BJ (cell line): ENCODE measurements around the gene COL23A1. TPM values are rescaled to one million over a fixed set of nuclear protein-coding genes. Genes with fewer than 3 reads are reported as not detected.

ENCODE experiments used
- CTCF ChIA-PET: fragments of 350-600 bp; formaldehyde crosslinking; extraction: SDS; loops from one replicate; lab custom pipeline; 2021; ENCODE audit warnings: antibody characterized with exemption, inconsistent platforms; lab: Yijun Ruan, JAX
- POLR2A ChIA-PET: fragments of 300-600 bp; sonication (Branson Sonifier 250); formaldehyde crosslinking; extraction: SDS; loops from one replicate; lab custom pipeline; 2021; ENCODE audit warnings: antibody characterized with exemption; lab: Charles Lee
- DNase-seq: peaks from one replicate; pipeline ENCODE4 v3.0.0-alpha.2; 2011; ENCODE audit warnings: low read depth
- H3K27me3 ChIP-seq: 2 replicates; pipeline ENCODE4 v1.6.0; 2011; ENCODE audit warnings: low read length; ENCODE audit not compliant: control insufficient read depth, insufficient read depth
- H3K36me3 ChIP-seq: 2 replicates; pipeline ENCODE4 v1.5.1; 2011; ENCODE audit warnings: low read length; ENCODE audit not compliant: control insufficient read depth, insufficient read depth
- H3K4me3 ChIP-seq: 2 replicates; pipeline ENCODE4 v1.5.1; 2011; ENCODE audit warnings: low read depth, mild to moderate bottlenecking, control low read depth, low read length
- polyA plus RNA-seq: library from polyadenylated mRNA; depleted of rRNA; stranded (reverse); fragments of >200 nt; gene quantifications from 2 replicates; pipeline ENCODE4 v1.2.3, GENCODE V29; 2011
- TF ChIP-seq, protein P1 (sequence below): IDR thresholded peaks from 2 replicates; pipeline ENCODE4 v1.5.1; 2011; ENCODE audit warnings: low read depth, mild to moderate bottlenecking, control low read depth, inconsistent platforms, low read length, moderate library complexity; ENCODE audit not compliant: insufficient read depth

The COL23A1 gene
- polyA plus RNA-seq, 1 experiment: not detected

DNA sequence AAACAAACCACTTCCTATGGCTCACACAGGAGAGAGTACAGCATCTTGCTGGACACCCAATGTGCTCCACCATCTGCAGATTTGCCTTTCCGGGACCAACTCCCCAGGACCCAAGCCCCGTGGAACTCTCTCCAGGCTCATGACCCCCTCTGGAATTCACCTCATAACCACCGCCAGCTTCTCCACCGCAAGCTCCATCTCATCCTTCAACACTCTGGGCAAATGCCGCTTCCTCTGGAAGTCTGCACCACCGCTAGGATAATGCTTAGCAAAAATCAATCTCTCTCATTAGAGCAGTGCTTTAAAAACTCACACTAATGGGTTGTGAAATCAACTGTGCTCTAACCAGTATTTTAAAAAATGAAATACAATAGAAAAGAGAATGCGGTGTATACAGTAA, 150.0 kb downstream of the COL23A1 start:
- Histone ChIP-seq H3K4me3 (no peak overlapping the region), H3K36me3 (no peaks in the 10 kb centered on the region), H3K27me3 (no peaks in the 10 kb centered on the region)
- ChIA-PET POLR2A (no interaction called here), CTCF (no interaction called here)
- TF ChIP-seq, protein P1, sequence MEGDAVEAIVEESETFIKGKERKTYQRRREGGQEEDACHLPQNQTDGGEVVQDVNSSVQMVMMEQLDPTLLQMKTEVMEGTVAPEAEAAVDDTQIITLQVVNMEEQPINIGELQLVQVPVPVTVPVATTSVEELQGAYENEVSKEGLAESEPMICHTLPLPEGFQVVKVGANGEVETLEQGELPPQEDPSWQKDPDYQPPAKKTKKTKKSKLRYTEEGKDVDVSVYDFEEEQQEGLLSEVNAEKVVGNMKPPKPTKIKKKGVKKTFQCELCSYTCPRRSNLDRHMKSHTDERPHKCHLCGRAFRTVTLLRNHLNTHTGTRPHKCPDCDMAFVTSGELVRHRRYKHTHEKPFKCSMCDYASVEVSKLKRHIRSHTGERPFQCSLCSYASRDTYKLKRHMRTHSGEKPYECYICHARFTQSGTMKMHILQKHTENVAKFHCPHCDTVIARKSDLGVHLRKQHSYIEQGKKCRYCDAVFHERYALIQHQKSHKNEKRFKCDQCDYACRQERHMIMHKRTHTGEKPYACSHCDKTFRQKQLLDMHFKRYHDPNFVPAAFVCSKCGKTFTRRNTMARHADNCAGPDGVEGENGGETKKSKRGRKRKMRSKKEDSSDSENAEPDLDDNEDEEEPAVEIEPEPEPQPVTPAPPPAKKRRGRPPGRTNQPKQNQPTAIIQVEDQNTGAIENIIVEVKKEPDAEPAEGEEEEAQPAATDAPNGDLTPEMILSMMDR: no peak
- DNase-seq: no peak

DNA sequence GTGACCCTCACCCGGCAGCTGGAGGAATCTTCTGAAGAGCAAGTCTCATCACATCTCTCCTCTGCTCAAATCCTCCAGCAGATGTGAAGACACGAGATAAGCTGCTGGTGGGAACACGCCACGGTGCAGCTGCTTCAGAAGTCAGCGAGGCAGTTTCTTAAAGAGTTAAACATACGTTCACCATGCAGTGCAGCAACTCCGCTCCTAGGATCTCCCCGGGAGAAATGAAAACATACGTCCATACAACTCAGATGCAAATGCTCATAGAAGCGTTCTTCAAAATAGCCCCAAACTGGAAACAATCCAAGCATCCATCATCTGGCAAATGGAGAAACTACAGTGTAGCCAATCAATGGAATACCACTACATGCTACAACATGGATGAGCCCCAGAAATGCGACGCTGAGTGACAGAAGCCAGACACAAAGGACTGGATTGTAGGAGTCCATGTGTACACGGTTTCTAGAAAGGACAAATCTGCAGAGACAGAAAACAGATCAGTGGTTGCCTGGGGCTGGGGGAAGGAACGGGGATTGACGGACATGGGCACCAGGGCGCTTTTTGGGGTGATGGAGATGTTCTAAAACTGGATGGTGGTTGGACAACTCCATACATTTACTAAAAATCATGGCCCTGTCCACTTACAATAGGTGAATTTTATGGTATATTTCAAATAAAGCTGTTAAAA, 150.6 kb downstream of the COL23A1 start:
- CTCF ChIA-PET: no interaction called here
- no peaks in the 10 kb centered on the region for H3K27me3 ChIP-seq
- no peak for DNase-seq
- no peak overlapping the region for H3K4me3 ChIP-seq
- no peaks in the 10 kb centered on the region for H3K36me3 ChIP-seq
- TF ChIP-seq, protein P1: no peak
- POLR2A ChIA-PET: no interaction called here

DNA sequence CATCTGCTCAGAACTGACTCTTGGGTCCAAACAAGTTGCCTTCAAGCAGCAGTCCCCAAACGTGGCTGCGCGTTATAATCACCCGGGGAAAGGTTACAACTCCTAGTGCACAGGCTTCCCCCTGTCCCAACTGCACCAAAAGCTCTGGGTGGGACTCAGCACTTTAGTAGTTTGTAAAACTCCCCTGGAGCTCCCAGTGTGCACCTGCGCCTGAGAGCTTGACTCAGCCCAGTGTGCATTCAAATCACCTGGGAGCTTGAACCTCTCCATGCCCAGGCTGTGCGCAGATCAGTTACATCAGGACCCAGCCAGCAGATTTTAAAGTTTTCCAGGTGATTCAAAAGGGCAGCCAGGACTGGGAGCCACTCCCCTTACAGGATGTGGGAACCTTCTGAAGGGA, 151.4 kb downstream of the COL23A1 start:
- TF ChIP-seq, protein P1: no peak
- POLR2A ChIA-PET: no interaction called here
- Histone ChIP-seq H3K36me3 (no peaks in the 10 kb centered on the region), H3K4me3 (no peak overlapping the region), H3K27me3 (no peaks in the 10 kb centered on the region)
- CTCF ChIA-PET: no interaction called here
- DNase-seq: no peak

DNA sequence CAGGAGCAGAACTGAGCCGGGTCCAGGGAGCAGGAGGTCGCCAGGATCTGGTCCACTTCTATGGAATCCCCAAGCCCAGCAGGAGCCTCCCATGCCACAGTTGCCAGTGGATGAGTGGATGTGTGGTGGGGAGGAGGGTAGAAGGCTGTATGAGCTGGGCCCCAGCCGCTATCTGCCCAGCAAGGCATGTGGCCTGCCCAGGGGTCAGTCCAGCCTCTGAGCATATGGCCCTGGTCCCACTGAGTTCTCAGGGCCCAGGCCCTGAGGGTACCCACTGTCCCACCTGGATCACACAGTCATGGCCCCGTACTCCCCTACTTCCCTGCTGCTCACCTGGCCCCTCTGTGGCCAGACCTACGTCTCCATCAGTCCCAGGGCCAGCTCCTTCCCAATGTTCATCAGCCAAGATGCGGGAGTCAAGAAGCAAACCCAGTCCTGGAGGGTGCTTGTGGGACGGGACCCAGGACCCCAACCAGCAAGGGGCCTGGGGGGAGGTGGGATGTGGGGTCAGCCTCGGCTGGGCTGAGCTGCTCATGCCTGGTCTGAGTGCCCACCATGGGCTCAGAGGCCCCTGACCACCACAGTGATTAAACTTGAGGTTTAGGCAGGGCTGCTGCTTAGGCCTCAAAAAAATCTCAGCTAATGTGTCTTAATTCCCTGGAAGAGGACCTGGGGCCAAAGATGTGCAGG, 152.7 kb downstream of the COL23A1 start:
- POLR2A ChIA-PET: no interaction called here
- Histone ChIP-seq H3K4me3 (no peak overlapping the region), H3K27me3 (no peaks in the 10 kb centered on the region), H3K36me3 (no peaks in the 10 kb centered on the region)
- no peak for DNase-seq
- CTCF ChIA-PET: no interaction called here
- TF ChIP-seq, protein P1: no peak

DNA sequence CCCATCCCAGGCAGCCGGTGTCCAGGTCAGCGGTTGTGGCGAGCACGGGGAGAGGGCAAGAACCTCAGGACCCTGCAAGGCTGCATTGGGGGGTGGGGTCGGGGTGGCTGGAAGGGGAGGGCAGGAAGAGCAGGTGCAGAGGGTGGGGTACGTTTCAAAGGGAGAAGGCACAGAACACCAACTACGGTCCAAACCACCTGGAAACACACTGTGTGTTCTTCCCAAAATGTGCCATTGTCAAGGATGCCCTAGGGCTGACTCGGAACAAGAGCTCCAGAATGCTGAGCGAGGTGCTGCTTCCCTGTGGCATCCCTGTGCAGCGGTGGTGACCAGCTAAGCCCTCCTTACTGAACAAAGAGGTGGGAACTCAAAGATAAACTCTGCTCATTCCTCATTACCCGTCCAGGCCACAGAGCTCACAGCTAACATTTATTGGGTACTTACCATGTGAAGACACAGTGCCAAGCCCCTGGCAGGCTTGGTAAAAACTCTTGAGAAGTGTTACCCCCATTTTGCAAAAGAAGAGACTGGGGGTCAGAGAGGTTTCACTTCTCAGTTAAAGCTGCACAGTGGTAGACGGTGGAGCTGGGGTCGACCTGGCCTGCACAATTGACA, 153.8 kb downstream of the COL23A1 start:
- Histone ChIP-seq H3K4me3 (no peak overlapping the region), H3K27me3 (no peaks in the 10 kb centered on the region), H3K36me3 (no peaks in the 10 kb centered on the region)
- ChIA-PET POLR2A (no interaction called here), CTCF (no interaction called here)
- TF ChIP-seq, protein P1: no peak
- DNase-seq: no peak
